KG1 (cell line): ENCODE data around the gene HES5.

ENCODE experiments used
- DNase-seq: peaks from one replicate; lab custom pipeline; 2025; lab: John Stamatoyannopoulos, UW

HES5 gene

GRCh38 chr1:2479186-2479585 is 50.9 kb downstream of the HES5 start:
- DNase-seq: no peak
